GM12875 (cell line): ENCODE measurements around the gene PEX14.

Source experiments
- H3K4me3 ChIP-seq: one replicate; pipeline ENCODE4 v1.5.1; 2011; ENCODE audit warnings: low read depth, low read length, control low read depth
- TF ChIP-seq, protein P1 (sequence below): IDR thresholded peaks from 2 replicates; pipeline ENCODE4 v1.5.1; 2011; ENCODE audit warnings: low read depth, mild to moderate bottlenecking, control low read depth, inconsistent platforms, low read length, moderate library complexity, borderline replicate concordance; ENCODE audit not compliant: insufficient read depth

The PEX14 gene

DNA sequence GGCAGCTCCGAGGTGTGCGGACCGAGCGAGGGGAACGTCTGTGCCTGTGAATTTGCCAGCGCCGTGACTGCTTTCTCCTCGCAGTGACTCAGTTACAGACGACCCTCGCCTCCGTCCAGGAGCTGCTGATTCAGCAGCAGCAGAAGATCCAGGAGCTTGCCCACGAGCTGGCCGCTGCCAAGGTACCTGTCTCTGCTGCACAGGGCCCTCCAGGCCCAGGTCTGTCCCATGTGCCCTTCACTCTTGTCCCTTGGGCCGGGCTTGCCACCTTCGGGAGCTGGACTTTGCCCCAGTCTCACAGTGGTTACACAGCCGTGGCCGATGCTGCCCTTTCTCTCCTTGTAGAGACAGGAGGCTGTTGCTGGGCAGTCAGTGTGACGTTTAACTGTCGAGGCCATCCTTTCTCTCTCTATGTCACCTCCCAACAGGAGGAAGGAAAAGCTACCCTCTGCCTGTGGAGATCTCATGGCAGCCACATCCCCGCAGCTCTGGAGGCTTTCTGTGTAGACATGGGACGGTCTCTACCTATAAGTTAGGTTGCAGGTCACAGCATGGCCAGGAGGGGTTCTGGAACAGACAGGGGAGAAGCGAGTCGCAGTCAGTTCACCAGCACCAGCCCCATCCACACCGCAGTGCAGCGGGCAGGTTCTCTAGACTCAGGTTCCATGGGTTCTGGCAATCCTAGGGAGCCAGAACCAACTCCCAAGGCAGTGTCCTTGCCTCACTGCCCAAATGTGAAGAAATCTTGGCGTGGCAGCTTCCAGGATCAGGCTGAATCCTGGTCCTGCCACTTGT lies 149.7 kb downstream of the PEX14 start:
- TF ChIP-seq, protein P1, sequence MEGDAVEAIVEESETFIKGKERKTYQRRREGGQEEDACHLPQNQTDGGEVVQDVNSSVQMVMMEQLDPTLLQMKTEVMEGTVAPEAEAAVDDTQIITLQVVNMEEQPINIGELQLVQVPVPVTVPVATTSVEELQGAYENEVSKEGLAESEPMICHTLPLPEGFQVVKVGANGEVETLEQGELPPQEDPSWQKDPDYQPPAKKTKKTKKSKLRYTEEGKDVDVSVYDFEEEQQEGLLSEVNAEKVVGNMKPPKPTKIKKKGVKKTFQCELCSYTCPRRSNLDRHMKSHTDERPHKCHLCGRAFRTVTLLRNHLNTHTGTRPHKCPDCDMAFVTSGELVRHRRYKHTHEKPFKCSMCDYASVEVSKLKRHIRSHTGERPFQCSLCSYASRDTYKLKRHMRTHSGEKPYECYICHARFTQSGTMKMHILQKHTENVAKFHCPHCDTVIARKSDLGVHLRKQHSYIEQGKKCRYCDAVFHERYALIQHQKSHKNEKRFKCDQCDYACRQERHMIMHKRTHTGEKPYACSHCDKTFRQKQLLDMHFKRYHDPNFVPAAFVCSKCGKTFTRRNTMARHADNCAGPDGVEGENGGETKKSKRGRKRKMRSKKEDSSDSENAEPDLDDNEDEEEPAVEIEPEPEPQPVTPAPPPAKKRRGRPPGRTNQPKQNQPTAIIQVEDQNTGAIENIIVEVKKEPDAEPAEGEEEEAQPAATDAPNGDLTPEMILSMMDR: no peak

DNA sequence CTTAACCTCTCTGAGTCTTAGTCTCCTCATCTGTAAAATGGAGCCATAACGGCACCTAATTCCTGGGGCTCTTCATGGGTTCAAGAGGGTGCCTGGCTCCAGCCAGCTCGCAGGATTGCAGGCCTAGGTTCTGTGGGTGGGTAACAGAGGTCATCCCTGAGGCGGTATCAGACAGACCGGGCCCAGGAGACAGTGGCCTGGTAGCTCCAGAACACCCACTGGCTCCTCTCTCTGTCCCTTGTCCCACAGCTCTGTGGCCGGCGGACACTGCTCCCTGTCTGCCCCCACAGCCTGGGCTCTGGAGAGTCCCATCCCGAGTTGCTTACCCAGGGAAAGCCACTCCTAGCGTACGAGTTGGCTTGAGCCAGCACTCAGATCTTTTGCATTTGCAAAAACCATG lies 150.3 kb downstream of the PEX14 start:
- H3K4me3 ChIP-seq: no peak overlapping the region
- TF ChIP-seq, protein P1: no peak

More for the DNA sequence above, 149.7 kb downstream of the PEX14 start:
- H3K4me3 ChIP-seq: no peak overlapping the region

DNA sequence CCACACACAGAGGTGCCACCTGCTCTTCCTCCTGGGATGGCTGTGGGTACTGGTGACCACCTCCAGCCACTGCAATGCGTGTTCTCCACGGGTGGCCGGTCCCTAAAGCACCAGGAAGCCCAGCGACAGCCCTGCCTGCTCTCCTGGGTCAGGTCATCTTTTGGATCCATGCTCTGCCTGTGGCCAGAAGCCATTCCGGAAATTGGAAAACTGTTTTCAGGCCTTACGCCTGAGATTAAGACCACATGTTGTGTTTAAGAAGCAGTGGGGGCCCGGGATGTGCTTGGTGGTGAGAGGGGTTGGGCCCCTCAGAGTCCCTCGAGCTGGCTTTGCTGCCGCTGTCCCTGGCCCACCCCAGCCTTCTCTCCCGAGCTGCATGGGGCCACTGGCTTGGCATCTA lies 150.8 kb downstream of the PEX14 start:
- TF ChIP-seq, protein P1: no peak
- no peak overlapping the region for H3K4me3 ChIP-seq

DNA sequence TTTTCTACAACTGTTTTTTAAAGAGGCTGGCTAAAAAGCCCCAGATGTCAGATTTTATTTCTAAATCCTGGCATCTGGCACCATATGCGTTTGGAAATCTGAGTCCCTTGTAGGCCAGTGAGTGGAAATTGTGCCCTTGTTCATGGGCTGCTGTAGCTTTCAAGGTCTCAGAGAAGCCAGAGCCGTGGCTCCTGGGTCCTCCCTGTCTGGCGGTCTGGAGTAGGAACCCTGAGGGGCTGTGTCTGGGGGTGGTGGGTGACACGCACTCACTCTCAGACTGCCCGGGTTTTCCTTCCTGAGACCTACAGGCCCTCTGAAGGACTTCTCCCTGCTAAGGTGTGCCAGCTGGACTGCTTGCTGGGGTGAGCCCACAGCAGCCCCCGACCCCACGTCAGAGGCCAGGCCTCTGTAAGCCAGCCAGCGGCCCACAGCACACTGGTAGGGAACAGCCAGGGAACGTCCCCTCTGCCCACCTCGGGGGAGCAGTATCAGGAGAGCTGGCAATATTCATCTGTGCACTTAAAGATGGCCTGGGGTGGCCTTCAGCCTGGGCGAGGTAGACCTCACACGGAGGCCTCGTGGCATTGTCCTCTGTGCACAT lies 151.5 kb downstream of the PEX14 start:
- TF ChIP-seq, protein P1: no peak
- no peak overlapping the region for H3K4me3 ChIP-seq

DNA sequence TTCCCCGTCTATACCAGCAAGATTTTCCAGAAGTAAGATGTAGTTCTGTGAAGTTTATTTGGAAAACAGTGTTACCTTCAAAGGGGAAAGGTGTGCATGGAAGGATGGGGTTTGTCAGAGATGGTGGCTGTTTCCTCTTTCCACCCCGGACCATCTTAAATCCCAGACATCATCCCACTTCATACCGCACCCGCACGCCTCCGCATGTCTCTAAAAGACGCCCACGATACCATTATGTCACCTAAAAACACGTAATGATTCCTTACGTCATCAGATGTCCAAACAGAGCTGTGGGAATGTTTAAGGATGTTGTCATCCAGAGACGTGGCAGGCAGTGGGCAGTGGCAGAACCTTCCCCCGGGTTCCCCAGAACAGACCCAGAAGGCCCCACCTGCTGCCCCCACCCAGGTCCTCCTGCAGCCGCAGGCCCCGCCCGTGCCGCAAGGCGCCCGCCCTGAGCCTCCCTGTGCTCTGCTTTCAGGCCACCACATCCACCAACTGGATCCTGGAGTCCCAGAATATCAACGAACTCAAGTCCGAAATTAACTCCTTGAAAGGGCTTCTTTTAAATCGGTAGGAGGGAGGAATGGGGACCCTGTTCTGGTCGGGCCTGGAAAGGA lies 152.2 kb downstream of the PEX14 start:
- TF ChIP-seq, protein P1: no peak
- no peak overlapping the region for H3K4me3 ChIP-seq

DNA sequence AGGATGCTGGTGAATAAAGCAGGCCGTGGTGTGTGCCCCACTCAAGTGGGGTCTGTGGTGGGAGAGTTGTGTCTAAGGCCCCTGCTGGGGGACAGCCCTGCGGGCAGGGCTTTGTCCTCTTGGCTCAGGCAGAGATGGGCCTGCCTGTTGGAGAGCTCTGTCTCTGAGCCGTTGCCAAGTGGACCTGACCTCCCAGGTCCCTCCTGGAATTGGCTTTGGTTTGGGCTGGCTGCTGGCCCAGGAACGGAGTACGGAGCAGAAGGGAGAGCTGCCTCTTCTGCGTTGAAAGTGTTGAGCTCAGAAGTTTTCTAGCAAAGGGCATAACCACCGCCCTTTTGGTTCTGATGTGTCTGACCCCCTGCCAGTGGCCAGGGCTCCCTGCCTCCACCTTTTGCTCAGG lies 153.9 kb downstream of the PEX14 start:
- TF ChIP-seq, protein P1: no peak

DNA sequence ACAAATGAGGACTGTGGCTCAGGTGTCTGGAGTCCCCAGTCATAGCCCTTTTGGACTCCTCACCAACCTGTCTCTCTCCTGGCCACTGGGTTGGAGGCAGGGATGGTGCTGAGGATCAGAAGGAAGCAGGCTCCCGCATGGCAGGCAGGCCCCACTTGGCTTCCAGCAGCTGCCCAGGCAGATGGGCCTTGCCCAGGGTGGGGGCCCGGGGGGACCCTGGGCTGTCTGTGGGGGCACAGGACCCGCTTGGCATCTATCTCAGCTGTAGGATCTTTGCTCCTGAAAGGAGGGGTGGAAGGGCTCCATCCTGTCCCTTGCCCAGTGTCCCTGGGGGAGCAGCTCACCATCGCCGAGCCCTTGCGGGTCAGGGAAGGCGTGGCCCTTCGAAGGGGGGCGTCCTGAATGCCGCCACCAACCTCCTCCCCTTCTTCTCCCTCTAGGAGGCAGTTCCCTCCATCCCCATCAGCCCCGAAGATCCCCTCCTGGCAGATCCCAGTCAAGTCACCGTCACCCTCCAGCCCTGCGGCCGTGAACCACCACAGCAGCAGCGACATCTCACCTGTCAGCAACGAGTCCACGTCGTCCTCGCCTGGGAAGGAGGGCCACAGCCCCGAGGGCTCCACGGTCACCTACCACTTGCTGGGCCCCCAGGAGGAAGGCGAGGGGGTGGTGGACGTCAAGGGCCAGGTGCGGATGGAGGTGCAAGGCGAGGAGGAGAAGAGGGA lies 154.5 kb downstream of the PEX14 start:
- TF ChIP-seq, protein P1: no peak
- no peak overlapping the region for H3K4me3 ChIP-seq

More for the DNA sequence above, 153.9 kb downstream of the PEX14 start:
- no peak overlapping the region for H3K4me3 ChIP-seq
